WTC11 (cell line): ENCODE results near the gene NTMT1. TPM values are rescaled to one million over a fixed set of nuclear protein-coding genes. Genes with fewer than 3 reads are reported as not detected.

ENCODE experiments used
- ATAC-seq: fragments of 200-7000 bp; cut with Tn5 transposase; 2 replicates; pipeline ENCODE4 v1.10.0; 2021; ENCODE audit warnings: mild to moderate bottlenecking, moderate library complexity
- CTCF ChIA-PET: fragments of 300-600 bp; sonication (Branson Sonifier 250); formaldehyde crosslinking; loops from one replicate; lab custom pipeline; 2021; ENCODE audit warnings: antibody characterized with exemption; lab: Charles Lee
- POLR2A ChIA-PET: fragments of 350-600 bp; sonication (Branson Sonifier 250); formaldehyde crosslinking; loops from one replicate; lab custom pipeline; 2021; ENCODE audit warnings: antibody characterized with exemption; lab: Charles Lee
- DNase-seq: peaks from one replicate; pipeline ENCODE4 v3.0.0; 2021; ENCODE audit warnings: low spot score
- H3K27ac Mint-ChIP-seq: 2 replicates; pipeline ENCODE4 v1.8.0; 2021; ENCODE audit warnings: mixed read lengths
- H3K27me3 Mint-ChIP-seq: 2 replicates; pipeline ENCODE4 v1.8.0; 2021; ENCODE audit warnings: low read depth, mild to moderate bottlenecking, moderate library complexity, mixed read lengths
- H3K36me3 Mint-ChIP-seq: 2 replicates; pipeline ENCODE4 v1.8.0; 2021; ENCODE audit warnings: mixed read lengths
- H3K4me1 Mint-ChIP-seq: 2 replicates; pipeline ENCODE4 v1.8.0; 2022; ENCODE audit warnings: mixed read lengths
- H3K4me3 Mint-ChIP-seq: 2 replicates; pipeline ENCODE4 v1.8.0; 2021; ENCODE audit warnings: mild to moderate bottlenecking, moderate library complexity, mixed read lengths
- H3K9me3 Mint-ChIP-seq: 2 replicates; pipeline ENCODE4 v1.8.0; 2021; ENCODE audit warnings: mixed read lengths
- ATF1 ChIP-seq: sonication (generic); formaldehyde crosslinking; IDR thresholded peaks from 2 replicates; pipeline ENCODE4 v1.8.1; 2023; ENCODE audit warnings: mild to moderate bottlenecking, moderate library complexity, missing genetic modification reagents
- ESRRA ChIP-seq: sonication (generic); formaldehyde crosslinking; IDR thresholded peaks from 2 replicates; pipeline ENCODE4 v1.8.1; 2022; ENCODE audit warnings: mild to moderate bottlenecking, missing genetic modification reagents, borderline replicate concordance
- FOXK1 ChIP-seq: sonication (generic); formaldehyde crosslinking; IDR thresholded peaks from 2 replicates; pipeline ENCODE4 v1.8.0; 2022; ENCODE audit warnings: mild to moderate bottlenecking, moderate library complexity, missing genetic modification reagents
- JAZF1 ChIP-seq: fragments of 250-450 bp; sonication (Bioruptor Pico); IDR thresholded peaks from 2 replicates; pipeline ENCODE4 v1.9.0; 2021; ENCODE audit warnings: moderate library complexity, mild to moderate bottlenecking, inconsistent platforms
- JUN ChIP-seq: sonication (generic); formaldehyde crosslinking; IDR thresholded peaks from 2 replicates; pipeline ENCODE4 v1.8.0; 2023; ENCODE audit warnings: mild to moderate bottlenecking, missing genetic modification reagents
- MYBL2 ChIP-seq: sonication (generic); formaldehyde crosslinking; IDR thresholded peaks from 2 replicates; pipeline ENCODE4 v1.8.1; 2023; ENCODE audit warnings: mild to moderate bottlenecking, moderate library complexity, missing genetic modification reagents
- NR1H2 ChIP-seq: sonication (generic); formaldehyde crosslinking; IDR thresholded peaks from 2 replicates; pipeline ENCODE4 v1.9.0; 2021; ENCODE audit warnings: mild to moderate bottlenecking, moderate library complexity, missing genetic modification reagents
- ZNF121 ChIP-seq: sonication (generic); formaldehyde crosslinking; IDR thresholded peaks from 2 replicates; pipeline ENCODE4 v1.8.0; 2023; ENCODE audit warnings: missing genetic modification reagents
- ZNF138 ChIP-seq: sonication (generic); formaldehyde crosslinking; conservative IDR thresholded peaks from 2 replicates; pipeline ENCODE4 v1.8.1; 2022; ENCODE audit warnings: mild to moderate bottlenecking, moderate library complexity, missing genetic modification reagents
- ZNF219 ChIP-seq: sonication (generic); formaldehyde crosslinking; IDR thresholded peaks from 2 replicates; pipeline ENCODE4 v1.8.0; 2023; ENCODE audit warnings: missing genetic modification reagents, mild to moderate bottlenecking, borderline replicate concordance
- total RNA-seq: library from RNA; stranded (reverse); gene quantifications from 3 replicates; pipeline ENCODE4 v1.2.3, GENCODE V29; 2021
- TF ChIP-seq, protein P1 (sequence below): sonication (generic); formaldehyde crosslinking; IDR thresholded peaks from 2 replicates; pipeline ENCODE4 v1.8.0; 2022; ENCODE audit warnings: mild to moderate bottlenecking, missing genetic modification reagents
- TF ChIP-seq, protein P2 (sequence below): fragments of 250-450 bp; sonication (Bioruptor Pico); IDR thresholded peaks from 2 replicates; pipeline ENCODE4 v1.9.0; 2021; ENCODE audit warnings: mild to moderate bottlenecking, borderline replicate concordance
- TF ChIP-seq, protein P3 (sequence below): sonication (generic); formaldehyde crosslinking; IDR thresholded peaks from 2 replicates; pipeline ENCODE4 v1.8.0; 2023; ENCODE audit warnings: mild to moderate bottlenecking, missing genetic modification reagents
- TF ChIP-seq, protein P4 (sequence below): fragments of 200-600 bp; IDR thresholded peaks from 2 replicates; pipeline ENCODE4 v1.8.0; 2022; ENCODE audit warnings: antibody characterized with exemption
- TF ChIP-seq, protein P5 (sequence below): sonication (generic); formaldehyde crosslinking; IDR thresholded peaks from 2 replicates; pipeline ENCODE4 v1.8.1; 2022; ENCODE audit warnings: low read depth, mild to moderate bottlenecking, moderate library complexity, missing genetic modification reagents, borderline replicate concordance
- TF ChIP-seq, protein P6 (sequence below): sonication (generic); formaldehyde crosslinking; IDR thresholded peaks from 2 replicates; pipeline ENCODE4 v1.8.0; 2022; ENCODE audit warnings: mild to moderate bottlenecking, missing genetic modification reagents

The NTMT1 gene
- total RNA-seq, 1 experiment from 2014 or later: 71.1 TPM

DNA sequence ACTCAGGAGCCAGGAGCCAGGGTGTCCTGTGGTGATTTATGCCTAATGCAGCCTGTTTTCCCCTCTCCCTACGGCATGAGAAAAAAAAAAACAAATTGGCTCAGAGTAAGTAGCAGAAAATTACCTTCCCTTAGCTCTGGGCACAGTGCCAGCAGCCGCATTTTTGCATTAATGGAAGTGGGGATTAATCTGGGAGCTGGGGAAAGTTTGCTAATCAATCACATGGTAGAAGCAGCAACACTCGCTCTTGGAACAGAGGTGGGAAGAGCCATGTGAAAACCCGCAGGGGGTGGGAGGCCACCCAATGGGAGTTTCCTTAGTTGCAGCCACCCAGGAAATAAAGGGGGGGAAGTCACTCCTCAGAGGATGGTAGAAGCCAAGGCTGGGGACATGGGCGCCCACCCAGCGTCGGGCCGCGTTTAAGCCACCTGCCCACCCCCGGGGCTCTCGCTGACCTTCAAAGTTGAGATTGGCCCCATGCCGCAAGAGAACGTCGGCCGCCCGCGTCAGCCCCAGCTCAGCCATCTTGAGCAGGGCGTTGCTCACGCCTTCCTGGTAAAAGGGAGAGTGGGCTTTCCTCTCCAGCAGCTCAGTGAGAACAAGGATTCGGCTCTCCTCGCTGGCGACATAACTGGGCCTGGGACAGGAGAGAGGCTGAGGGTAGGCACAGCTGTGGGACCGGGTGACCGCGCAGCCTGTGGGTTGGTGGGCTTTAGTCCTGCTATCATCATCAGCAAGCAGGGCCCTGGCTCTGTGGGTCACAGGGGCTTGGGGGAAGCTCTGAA is 14.3 kb downstream of the NTMT1 start:
- Mint-ChIP-seq H3K27ac (no peak overlapping the region), H3K4me3 (peak overlapping the region; percentile 79), H3K27me3 (no peaks in the 10 kb centered on the region; the same call in 1 of the 2 replicates)
- CTCF ChIA-PET: interaction anchor here (0.8 to 3.4 kb wide), 7 partner anchors 11 to 508 kb away, joined by 3 to 24 read pairs (median 6); partner anchors contain the start of gene NTMT1
- ATAC-seq (no peak), DNase-seq (no peak)
- TF ChIP-seq ZNF121 (CRISPR knock-in tag): no peak
- TF ChIP-seq NR1H2: no peak
- no peak for TF ChIP-seq ZNF138 (CRISPR knock-in tag)
- TF ChIP-seq ESRRA (CRISPR knock-in tag): no peak
- TF ChIP-seq, protein P1, sequence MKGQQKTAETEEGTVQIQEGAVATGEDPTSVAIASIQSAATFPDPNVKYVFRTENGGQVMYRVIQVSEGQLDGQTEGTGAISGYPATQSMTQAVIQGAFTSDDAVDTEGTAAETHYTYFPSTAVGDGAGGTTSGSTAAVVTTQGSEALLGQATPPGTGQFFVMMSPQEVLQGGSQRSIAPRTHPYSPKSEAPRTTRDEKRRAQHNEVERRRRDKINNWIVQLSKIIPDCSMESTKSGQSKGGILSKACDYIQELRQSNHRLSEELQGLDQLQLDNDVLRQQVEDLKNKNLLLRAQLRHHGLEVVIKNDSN (CRISPR knock-in tag): no peak
- TF ChIP-seq, protein P2, sequence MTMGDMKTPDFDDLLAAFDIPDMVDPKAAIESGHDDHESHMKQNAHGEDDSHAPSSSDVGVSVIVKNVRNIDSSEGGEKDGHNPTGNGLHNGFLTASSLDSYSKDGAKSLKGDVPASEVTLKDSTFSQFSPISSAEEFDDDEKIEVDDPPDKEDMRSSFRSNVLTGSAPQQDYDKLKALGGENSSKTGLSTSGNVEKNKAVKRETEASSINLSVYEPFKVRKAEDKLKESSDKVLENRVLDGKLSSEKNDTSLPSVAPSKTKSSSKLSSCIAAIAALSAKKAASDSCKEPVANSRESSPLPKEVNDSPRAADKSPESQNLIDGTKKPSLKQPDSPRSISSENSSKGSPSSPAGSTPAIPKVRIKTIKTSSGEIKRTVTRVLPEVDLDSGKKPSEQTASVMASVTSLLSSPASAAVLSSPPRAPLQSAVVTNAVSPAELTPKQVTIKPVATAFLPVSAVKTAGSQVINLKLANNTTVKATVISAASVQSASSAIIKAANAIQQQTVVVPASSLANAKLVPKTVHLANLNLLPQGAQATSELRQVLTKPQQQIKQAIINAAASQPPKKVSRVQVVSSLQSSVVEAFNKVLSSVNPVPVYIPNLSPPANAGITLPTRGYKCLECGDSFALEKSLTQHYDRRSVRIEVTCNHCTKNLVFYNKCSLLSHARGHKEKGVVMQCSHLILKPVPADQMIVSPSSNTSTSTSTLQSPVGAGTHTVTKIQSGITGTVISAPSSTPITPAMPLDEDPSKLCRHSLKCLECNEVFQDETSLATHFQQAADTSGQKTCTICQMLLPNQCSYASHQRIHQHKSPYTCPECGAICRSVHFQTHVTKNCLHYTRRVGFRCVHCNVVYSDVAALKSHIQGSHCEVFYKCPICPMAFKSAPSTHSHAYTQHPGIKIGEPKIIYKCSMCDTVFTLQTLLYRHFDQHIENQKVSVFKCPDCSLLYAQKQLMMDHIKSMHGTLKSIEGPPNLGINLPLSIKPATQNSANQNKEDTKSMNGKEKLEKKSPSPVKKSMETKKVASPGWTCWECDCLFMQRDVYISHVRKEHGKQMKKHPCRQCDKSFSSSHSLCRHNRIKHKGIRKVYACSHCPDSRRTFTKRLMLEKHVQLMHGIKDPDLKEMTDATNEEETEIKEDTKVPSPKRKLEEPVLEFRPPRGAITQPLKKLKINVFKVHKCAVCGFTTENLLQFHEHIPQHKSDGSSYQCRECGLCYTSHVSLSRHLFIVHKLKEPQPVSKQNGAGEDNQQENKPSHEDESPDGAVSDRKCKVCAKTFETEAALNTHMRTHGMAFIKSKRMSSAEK (CRISPR knock-in tag): no peak
- TF ChIP-seq, protein P3, sequence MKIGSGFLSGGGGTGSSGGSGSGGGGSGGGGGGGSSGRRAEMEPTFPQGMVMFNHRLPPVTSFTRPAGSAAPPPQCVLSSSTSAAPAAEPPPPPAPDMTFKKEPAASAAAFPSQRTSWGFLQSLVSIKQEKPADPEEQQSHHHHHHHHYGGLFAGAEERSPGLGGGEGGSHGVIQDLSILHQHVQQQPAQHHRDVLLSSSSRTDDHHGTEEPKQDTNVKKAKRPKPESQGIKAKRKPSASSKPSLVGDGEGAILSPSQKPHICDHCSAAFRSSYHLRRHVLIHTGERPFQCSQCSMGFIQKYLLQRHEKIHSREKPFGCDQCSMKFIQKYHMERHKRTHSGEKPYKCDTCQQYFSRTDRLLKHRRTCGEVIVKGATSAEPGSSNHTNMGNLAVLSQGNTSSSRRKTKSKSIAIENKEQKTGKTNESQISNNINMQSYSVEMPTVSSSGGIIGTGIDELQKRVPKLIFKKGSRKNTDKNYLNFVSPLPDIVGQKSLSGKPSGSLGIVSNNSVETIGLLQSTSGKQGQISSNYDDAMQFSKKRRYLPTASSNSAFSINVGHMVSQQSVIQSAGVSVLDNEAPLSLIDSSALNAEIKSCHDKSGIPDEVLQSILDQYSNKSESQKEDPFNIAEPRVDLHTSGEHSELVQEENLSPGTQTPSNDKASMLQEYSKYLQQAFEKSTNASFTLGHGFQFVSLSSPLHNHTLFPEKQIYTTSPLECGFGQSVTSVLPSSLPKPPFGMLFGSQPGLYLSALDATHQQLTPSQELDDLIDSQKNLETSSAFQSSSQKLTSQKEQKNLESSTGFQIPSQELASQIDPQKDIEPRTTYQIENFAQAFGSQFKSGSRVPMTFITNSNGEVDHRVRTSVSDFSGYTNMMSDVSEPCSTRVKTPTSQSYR (CRISPR knock-in tag): no peak
- no peak for TF ChIP-seq JAZF1 (CRISPR knock-in tag)
- no peak for TF ChIP-seq ZNF219 (CRISPR knock-in tag)
- TF ChIP-seq, protein P4, sequence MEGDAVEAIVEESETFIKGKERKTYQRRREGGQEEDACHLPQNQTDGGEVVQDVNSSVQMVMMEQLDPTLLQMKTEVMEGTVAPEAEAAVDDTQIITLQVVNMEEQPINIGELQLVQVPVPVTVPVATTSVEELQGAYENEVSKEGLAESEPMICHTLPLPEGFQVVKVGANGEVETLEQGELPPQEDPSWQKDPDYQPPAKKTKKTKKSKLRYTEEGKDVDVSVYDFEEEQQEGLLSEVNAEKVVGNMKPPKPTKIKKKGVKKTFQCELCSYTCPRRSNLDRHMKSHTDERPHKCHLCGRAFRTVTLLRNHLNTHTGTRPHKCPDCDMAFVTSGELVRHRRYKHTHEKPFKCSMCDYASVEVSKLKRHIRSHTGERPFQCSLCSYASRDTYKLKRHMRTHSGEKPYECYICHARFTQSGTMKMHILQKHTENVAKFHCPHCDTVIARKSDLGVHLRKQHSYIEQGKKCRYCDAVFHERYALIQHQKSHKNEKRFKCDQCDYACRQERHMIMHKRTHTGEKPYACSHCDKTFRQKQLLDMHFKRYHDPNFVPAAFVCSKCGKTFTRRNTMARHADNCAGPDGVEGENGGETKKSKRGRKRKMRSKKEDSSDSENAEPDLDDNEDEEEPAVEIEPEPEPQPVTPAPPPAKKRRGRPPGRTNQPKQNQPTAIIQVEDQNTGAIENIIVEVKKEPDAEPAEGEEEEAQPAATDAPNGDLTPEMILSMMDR: no peak
- TF ChIP-seq, protein P5, sequence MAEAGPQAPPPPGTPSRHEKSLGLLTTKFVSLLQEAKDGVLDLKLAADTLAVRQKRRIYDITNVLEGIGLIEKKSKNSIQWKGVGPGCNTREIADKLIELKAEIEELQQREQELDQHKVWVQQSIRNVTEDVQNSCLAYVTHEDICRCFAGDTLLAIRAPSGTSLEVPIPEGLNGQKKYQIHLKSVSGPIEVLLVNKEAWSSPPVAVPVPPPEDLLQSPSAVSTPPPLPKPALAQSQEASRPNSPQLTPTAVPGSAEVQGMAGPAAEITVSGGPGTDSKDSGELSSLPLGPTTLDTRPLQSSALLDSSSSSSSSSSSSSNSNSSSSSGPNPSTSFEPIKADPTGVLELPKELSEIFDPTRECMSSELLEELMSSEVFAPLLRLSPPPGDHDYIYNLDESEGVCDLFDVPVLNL: no peak
- no peak for TF ChIP-seq JUN (CRISPR knock-in tag)
- no peak for TF ChIP-seq MYBL2 (CRISPR knock-in tag)
- TF ChIP-seq, protein P6, sequence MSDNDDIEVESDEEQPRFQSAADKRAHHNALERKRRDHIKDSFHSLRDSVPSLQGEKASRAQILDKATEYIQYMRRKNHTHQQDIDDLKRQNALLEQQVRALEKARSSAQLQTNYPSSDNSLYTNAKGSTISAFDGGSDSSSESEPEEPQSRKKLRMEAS (CRISPR knock-in tag): no peak
- no peak for TF ChIP-seq ATF1 (CRISPR knock-in tag)
- no peak for TF ChIP-seq FOXK1
- TF ChIP-seq, all 79 proteins: peak for 0
- Mint-ChIP-seq H3K4me1 (peaks cover 14% of the 10 kb centered on the region), H3K9me3 (no peaks in the 10 kb centered on the region), H3K36me3 (peaks cover 9% of the 10 kb centered on the region)
- POLR2A ChIA-PET: interaction anchor here (0.5 kb wide), 1 partner anchor 629 kb away, joined by 3 read pairs; no protein-coding TSS in a partner anchor
